Measurements from ENCODE around the gene MAMDC2.
A peak's percentile ranks its signal among the peaks of the same experiment; 100 is the strongest.

Gene MAMDC2

DNA sequence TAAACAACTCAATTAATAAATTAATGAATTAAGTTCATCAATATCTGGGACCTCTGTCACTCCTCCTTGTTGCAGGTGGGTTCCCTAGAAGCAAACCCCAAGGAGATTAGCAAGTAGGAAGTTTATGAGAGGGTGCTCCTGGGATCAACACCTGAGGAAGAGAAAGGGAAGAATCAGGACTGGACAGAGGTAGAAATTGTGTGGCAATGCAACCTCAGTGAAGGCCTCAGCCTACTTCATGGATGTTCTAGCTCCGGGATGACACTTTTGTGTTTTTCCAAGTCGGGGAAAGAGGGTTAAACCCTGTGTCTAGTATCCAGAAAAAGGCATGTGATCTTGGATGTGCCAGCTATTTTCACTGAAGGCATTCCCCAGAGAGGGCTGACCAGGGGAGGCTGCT is 23.2 kb downstream of the MAMDC2 start:
- DNase-seq, result no peak

- no peak for DNase-seq
Measured at GRCh38 chr9:70069704-70070103, 26.1 kb downstream of the MAMDC2 start.

- DNase-seq, result no peak
Measured at GRCh38 chr9:70073193-70073592, 29.5 kb downstream of the MAMDC2 start.

DNA sequence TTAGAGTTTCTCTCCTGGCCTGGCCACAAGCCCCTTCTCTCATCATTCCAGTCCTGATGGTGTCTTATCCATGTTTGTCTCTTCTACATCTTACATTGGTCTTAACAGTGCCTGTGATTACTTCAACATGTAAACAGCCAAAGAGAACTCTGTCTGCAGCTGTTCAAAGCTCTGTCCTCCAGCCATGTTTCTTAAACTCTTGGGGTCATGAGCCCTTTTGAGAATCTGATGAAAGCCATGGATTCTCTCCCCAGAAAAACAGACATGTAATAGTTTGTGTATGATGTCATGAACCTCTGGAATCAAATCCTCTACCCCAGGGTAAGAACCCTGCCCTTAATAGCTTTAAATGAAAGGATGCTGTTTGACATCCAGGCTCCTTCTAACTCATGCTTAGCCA is 30.1 kb downstream of the MAMDC2 start:
- DNase-seq, result no peak

DNA sequence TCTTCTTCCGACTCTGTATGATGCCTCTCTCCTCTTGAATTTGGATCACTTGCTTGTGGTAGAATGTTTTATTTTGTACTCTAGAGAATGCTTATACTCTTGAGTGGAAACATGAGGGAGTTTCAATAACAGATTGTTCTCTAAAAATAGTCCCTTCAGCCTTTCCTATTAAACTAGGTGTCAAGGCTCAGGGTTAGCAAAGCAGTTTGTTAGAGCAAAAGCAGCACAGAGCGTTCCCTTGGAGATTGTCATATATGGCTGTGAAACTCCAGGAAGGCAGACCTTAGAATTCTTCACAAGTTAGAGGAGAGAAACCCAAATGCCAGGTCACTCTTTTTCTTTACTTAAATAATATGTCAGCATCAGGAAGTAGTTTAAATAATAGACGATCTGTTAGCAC is 33.0 kb downstream of the MAMDC2 start:
- DNase-seq, result no peak

DNA sequence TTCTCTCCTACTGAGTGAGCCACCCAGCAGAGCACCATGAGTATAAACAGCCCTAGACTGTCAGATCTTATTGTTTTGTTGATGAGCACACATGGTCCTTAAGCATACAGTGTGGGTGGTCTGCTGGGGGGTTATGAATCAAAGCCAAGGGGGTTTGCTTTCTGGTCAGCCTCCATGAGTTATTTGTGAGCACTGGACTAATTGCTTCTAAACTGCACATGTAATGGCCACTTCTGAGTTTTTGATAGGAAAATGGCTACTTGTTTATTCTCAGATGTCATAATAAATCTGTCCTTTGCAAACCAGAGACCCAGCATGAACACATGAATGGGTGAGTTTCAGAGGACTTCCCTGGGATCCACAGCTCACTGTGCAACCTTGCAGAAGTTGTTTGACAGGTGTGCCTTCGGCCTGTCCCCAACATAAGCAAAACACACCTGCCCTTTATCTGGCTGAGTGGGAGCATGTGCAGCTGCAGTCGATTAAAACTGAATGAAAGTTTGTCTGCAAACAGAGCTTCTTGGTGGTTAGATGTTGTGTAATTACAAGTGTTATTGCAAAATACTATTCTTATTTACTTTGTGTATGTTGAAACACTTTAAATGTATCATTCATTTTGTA is 35.9 kb downstream of the MAMDC2 start:
- DNase-seq, result peak in 1 of 2 donors; percentile 72

DNA sequence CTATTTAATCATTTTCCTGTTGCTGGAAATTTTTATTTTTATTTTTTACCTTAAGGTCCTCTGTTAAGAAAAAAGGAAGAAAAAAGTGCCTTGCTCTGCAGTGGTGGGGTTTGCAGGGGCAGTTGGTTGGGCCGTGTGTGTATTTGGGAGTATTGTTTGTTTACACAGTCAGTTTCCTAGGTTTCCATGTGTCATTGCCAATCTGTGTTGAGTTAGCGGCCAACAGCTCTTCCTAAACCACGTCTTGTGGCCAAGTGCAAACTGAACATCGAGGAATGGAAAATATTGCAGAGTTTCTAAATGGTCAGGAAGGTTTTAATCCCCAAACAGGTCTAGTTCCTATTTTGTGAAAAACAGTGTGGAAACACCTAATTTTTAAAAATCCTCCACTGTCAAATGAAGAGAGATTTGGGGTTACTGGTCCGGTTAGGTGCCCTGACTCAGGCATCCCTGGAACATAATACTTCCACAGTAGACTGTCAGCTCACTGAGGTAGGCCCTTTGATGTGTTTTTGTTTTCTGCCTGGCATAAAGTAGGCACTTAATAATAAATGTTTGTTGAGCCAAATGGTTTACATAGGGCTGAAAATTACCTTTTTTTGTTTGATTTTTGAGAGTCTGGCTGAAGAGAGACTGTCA is 37.0 kb downstream of the MAMDC2 start:
- peak; percentile 34 to 45 for DNase-seq

DNA sequence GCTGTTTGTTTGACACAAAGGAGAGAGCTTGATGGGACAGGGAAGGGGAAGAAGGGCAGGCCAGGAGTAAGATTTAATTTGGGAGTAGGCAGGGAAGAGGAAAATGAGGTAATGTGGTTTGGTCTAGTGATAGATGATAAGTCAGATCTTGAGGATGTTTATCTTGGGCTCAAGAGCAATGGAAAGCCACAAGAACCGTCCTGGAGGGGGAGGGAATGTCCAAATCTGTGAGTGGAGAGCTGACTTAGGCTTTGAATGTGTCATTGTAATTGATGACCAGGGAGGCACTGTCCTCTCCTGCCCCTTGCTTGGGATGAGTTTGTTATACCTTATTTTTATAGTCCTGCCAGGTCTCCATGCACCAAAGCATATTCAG is 37.5 kb downstream of the MAMDC2 start:
- DNase-seq, result peak in 1 of 2 donors; percentile 16

- no peak for DNase-seq
Measured at GRCh38 chr9:70083429-70083828, 39.8 kb downstream of the MAMDC2 start.

DNA sequence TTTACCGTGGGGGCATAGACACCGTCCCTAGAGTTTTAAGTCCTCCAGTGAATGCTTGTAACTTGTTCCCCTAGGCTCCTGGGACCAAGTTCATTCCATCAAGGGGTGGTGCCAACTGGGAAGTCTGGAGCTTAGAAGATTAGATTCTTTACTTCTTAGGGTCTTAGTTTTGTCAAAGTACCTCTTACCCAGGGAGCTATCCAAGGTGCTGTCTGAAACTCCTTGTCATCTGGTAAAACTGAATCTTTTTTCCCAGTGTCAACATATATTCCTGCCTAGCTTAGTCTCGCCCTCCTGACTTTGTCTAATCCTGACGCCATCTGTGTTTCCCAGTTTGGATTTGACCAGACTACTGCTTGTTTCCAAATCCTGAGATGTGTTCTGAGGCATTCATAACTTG is 41.6 kb downstream of the MAMDC2 start:
- DNase-seq, result no peak

DNA sequence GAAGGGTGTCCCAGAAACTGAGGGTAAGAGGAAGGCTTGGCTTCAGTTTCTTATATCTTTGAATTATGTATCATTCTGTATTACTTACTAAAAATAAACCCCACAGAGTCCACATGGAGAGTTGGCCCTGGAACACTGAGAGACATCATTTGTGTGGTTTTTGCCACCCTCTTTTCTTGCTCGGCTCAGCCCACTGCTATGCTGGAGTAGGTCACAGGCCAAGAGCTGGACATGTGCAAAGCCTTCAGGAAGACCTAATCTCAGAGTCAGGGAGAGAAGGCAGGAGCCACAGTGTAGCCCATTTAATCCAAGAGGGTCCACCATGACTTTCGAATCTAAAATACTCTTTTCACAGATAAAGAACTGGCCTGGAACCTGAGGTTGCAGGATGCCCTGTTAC is 47.5 kb downstream of the MAMDC2 start:
- DNase-seq, result no peak

DNA sequence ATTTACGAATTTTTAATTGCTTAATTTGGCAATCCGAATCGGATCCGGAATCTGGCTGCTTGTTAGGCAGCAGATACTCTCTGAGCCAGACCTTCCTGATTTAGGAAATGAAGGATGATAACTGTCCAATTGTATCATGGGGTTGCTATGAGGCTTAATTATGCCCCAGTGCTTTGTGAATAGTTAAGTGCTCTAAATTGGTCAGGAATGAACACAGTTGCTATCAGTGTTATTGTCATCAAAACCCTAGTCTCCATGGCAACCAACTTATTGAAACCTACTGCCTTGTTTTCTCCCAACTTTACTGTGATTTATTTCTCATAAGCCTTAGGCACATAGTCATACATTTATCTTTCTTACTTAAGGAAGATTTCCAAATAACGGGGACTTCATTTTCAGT is 47.9 kb downstream of the MAMDC2 start:
- no peak for DNase-seq

DNA sequence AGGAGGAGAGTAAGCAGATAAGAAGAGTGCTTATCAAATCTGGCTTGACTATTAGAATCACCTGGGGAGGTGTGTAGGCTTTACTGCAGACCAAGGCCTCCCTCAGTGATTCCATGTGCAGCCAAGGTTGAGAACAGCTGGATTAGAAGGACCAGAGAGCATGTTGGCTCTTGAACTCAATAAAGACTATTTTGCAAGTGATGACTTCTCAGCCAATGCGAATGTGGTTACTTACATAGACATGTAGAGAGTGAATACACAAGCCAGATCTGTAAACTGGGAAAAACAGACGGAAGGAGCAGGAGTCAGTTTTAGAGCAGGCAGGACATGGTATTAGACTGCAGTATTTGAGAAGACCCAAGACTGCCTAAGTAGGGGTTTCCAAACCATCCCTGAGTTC is 48.5 kb downstream of the MAMDC2 start:
- no peak for DNase-seq

- DNase-seq, result no peak
Measured at GRCh38 chr9:70093095-70093494, 49.4 kb downstream of the MAMDC2 start.

GRCh38 chr9:70093944-70094343 is 50.3 kb downstream of the MAMDC2 start:
- DNase-seq, result peak in 1 of 2 donors; percentile 6

DNA sequence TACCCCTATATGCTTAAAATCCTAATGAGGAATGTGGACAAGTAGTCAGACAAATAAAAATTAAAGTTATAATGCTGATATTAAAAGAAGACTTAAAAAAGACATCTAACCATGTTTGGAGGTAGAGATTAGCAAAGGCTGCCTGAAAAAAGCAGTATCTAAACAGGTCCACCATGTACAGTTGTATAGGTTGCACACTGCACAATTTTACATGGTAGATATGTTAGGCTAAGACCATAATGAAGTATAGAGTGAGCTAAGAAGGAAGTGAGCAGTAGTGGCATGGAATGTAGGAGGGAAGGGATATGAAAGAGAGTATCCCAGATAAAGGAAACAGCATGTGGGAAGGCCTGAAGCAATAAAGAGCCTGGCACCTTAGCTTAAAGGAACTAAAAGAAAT is 51.1 kb downstream of the MAMDC2 start:
- no peak for DNase-seq

DNA sequence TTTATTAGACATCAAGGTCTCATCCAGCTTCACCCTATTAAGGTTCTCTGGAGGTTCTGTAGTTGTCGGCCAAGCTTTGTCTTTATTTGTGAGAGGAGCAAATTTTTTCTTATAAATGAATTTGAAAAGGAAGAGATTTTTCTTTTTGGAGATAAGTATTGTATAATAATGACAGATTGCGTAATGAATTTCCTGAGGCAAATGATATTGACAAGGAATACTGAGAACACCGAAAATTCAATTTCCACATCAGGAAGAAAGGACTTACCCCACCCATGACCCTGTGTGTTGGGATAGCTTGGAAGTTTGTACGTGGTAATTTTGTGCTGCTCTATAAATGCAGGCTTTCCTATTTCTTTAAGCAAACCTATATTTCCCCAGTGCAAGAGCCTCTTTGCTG is 53.5 kb downstream of the MAMDC2 start:
- no peak for DNase-seq

DNA sequence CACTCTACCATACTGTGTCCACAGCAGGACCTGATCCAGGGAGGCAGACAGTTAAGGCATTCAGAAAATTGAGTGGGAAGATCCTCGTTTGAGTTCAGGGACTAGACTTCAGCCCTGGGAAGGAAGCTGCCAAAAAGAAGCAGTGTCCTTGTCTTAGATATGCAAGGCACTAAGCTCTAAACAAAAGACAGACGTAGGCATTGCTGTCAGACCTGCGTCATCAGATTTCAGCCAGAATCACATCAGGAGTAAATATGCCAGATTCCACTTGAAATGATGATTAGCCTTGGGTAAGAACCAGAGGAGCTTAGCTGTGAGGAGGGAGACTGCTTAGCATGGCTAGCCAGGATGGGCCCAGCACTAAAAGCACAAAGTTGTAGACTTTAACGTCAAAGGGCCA is 56.7 kb downstream of the MAMDC2 start:
- DNase-seq, result no peak

DNA sequence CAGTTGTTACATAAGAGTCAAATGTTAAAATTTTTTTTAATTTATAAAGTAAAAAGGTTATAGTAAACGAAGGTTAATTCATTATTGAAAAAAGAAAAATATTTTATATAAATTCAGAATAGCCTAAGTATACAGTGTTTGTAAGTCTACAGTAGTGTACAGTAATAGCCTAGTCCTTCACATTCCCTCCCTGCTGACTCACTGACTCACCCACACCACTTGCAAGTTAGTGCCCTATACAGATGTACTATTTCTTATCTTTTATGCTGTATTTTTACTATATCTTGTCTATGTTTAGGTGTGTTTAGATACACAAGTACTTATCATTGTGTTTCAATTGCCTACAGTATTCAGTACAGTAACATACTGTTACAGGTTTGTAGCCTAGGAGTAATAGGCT is 57.6 kb downstream of the MAMDC2 start:
- DNase-seq, result no peak

GRCh38 chr9:70105147-70105546 is 61.5 kb downstream of the MAMDC2 start:
- DNase-seq, result no peak

DNA sequence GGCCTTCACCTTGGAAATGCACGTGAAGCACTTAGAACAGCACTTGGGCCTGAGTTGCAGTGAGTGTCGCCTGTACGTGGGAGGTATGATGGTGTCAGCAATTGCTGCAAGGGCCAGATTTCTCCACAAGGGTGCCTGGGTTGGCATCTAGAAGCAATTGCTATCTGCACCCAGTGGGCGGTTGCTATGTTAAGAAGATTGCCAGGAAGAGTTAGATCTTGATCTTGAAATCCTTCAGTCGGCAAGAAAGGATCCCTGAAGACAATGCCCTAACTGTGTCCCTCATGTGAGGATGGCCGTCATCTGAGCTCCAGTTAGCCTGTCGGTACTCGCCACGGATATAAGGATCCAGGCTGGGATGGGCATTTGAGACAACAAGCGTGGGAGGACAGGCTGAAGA is 62.9 kb downstream of the MAMDC2 start:
- DNase-seq, result peak; percentile 82 to 88

- DNase-seq, result peak in 1 of 2 donors; percentile 34
Measured at GRCh38 chr9:70107558-70107957, 63.9 kb downstream of the MAMDC2 start.

DNA sequence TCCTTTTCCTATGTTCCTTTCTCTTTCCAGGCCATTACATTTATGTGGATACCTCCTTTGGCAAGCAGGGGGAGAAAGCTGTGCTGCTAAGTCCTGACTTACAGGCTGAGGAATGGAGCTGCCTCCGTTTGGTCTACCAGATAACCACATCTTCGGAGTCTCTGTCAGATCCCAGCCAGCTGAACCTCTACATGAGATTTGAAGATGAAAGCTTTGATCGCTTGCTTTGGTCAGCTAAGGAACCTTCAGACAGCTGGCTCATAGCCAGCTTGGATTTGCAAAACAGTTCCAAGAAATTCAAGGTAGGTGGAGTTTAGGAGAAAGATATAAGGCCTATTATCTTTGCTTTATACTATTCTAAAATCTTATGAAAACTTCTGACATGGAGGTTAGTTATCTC is 64.5 kb downstream of the MAMDC2 start:
- no peak for DNase-seq

DNA sequence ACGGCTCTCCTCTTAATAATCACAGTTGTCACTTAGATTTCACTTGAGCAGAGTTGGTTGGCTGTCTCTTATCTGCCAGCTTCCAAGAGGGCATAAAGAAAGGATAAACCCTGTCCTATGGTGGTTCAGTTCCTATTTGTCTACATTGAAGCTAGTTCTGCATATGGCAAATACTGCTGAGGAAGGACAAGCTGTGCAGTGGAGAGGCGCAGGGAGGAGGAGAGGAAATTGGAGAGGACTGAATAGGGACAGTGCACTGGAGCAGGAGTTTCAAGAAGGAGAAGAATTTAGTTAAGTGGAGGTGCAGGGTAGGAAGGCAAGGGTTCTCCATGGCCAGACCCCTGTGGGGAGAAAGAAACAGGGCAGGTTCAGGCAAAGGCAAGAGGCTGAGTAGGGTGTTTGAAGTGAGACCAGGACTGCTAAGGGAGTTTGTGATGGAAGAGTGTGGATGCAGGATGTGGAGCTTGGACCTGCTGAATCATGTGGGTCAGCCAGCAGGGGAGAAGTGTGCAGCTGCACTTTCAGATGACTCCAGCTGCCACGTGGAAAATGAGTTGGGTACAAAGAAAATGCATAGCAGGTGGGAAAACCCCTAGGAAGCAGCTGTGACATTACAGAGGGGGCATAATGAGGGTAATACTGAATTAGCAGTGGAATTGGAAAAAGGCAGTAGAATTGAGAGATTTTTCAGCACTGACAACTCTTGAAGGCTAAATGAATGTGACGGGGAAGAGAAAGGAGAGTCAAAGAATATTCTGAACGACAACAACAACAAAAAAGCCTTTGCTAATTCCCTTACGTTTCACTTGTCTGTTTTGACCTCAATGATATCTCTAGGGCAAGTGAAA is 66.8 kb downstream of the MAMDC2 start:
- DNase-seq, result no peak

Measured in inflammatory macrophage (primary cell).